Measurements from ENCODE around the gene COX8C. TPM values are rescaled to one million over a fixed set of nuclear protein-coding genes. Genes with fewer than 3 reads are reported as not detected.
A peak's percentile ranks its signal among the peaks of the same experiment; 100 is the strongest.
"Not testable (repeated sequence)": the region's sequence is repeated elsewhere in the genome, so short reads cannot be mapped to it uniquely, and the experiment has no call there.

COX8C gene
- polyA plus RNA-seq, 6 donors from 2014 or later, result not detected

- no peak for DNase-seq
- peak overlapping the region in 1 of 6 donors; percentile 17 for H3K27ac Mint-ChIP-seq
- no peak for ATAC-seq (ENCODE audit: low read depth in 2 of 2)
- H3K36me3 Mint-ChIP-seq, result no peaks in the 10 kb centered on the region
- no peaks in the 10 kb centered on the region for H3K27me3 Mint-ChIP-seq
- peaks cover 0 to 6% (median 2%) of the 10 kb centered on the region in 7 donors for H3K9me3 Mint-ChIP-seq
- peaks cover 0 to 12% (median 6%) of the 10 kb centered on the region in 3 donors for H3K4me1 Mint-ChIP-seq
- H3K4me3 Mint-ChIP-seq, result no peak overlapping the region
Measured at GRCh38 chr14:93348292-93348691, 1.3 kb downstream of the COX8C start.

- H3K4me3 Mint-ChIP-seq; DNase-seq; ATAC-seq (ENCODE audit: low read depth in 2 of 2); H3K36me3 Mint-ChIP-seq; H3K9me3 Mint-ChIP-seq; H3K27ac Mint-ChIP-seq; H3K4me1 Mint-ChIP-seq; H3K27me3 Mint-ChIP-seq: not testable (repeated sequence)
Measured at GRCh38 chr14:93354873-93355272, 7.9 kb downstream of the COX8C start.

- peak overlapping the region; percentile 11 to 91 (median 75) for H3K27ac Mint-ChIP-seq
- ATAC-seq (ENCODE audit: low read depth in 2 of 2) (peak in 1 of 2 donors; percentile 17), DNase-seq (no peak)
- peak overlapping the region in 5 of 8 donors; percentile 13 to 77 (median 36) for H3K4me3 Mint-ChIP-seq
- H3K27me3 Mint-ChIP-seq, result no peaks in the 10 kb centered on the region
- peaks cover 8 to 18% (median 12%) of the 10 kb centered on the region in 7 donors for H3K9me3 Mint-ChIP-seq
- H3K36me3 Mint-ChIP-seq, result peaks cover 10 to 19% of the 10 kb centered on the region in 2 donors
- peaks cover 24 to 42% (median 37%) of the 10 kb centered on the region in 3 donors for H3K4me1 Mint-ChIP-seq
Measured at GRCh38 chr14:93368996-93369712, 22.2 kb downstream of the COX8C start.

GRCh38 chr14:93369713-93370266 lies 22.8 kb downstream of the COX8C start:
- H3K36me3 Mint-ChIP-seq, result peaks cover 10 to 19% of the 10 kb centered on the region in 2 donors

GRCh38 chr14:93375673-93376156 lies 28.7 kb downstream of the COX8C start:
- ATAC-seq (ENCODE audit: low read depth in 2 of 2) (peak; percentile 99 to 100), DNase-seq (peak; percentile 67)
- Mint-ChIP-seq H3K36me3 (peaks cover 10 to 11% of the 10 kb centered on the region in 2 donors), H3K9me3 (peaks cover 7 to 33% (median 13%) of the 10 kb centered on the region in 7 donors), H3K4me3 (peak overlapping the region in 5 of 8 donors; percentile 7 to 37 (median 16)), H3K27me3 (no peaks in the 10 kb centered on the region), H3K4me1 (peaks cover 25 to 37% (median 31%) of the 10 kb centered on the region in 3 donors), H3K27ac (peak overlapping the region; percentile 86 to 96 (median 91))

More at GRCh38 chr14:93369713-93370266, 22.8 kb downstream of the COX8C start:
- Mint-ChIP-seq H3K9me3 (peaks cover 8 to 23% (median 12%) of the 10 kb centered on the region in 7 donors), H3K4me3 (peak overlapping the region in 7 of 8 donors; percentile 3 to 77 (median 35)), H3K4me1 (peaks cover 26 to 45% (median 40%) of the 10 kb centered on the region in 3 donors), H3K27ac (peak overlapping the region; percentile 11 to 91 (median 54)), H3K27me3 (no peaks in the 10 kb centered on the region)
- DNase-seq, result peak; percentile 47
- peak; percentile 97 for ATAC-seq (ENCODE audit: low read depth in 2 of 2)

- Mint-ChIP-seq H3K4me1 (peaks cover 15 to 20% (median 16%) of the 10 kb centered on the region in 3 donors), H3K27me3 (no peaks in the 10 kb centered on the region), H3K9me3 (peaks cover 4 to 21% (median 9%) of the 10 kb centered on the region in 7 donors), H3K27ac (peak overlapping the region in 2 of 6 donors; percentile 6 to 9), H3K36me3 (no peaks in the 10 kb centered on the region), H3K4me3 (no peak overlapping the region)
- ATAC-seq (ENCODE audit: low read depth in 2 of 2), result no peak
- no peak for DNase-seq
Measured at GRCh38 chr14:93379831-93380230, 32.8 kb downstream of the COX8C start.

GRCh38 chr14:93381644-93382043 lies 34.7 kb downstream of the COX8C start:
- Mint-ChIP-seq H3K9me3 (peaks cover 3 to 14% (median 7%) of the 10 kb centered on the region in 7 donors), H3K27me3 (peaks cover 0 to 7% (median 0%) of the 10 kb centered on the region in 3 donors), H3K27ac (no peak overlapping the region), H3K4me1 (peaks cover 0 to 5% (median 4%) of the 10 kb centered on the region in 3 donors), H3K4me3 (no peak overlapping the region), H3K36me3 (no peaks in the 10 kb centered on the region)
- ATAC-seq (ENCODE audit: low read depth in 2 of 2), result no peak
- DNase-seq, result no peak

- H3K27ac Mint-ChIP-seq; H3K4me1 Mint-ChIP-seq; H3K4me3 Mint-ChIP-seq; DNase-seq; ATAC-seq (ENCODE audit: low read depth in 2 of 2); H3K36me3 Mint-ChIP-seq: not testable (repeated sequence)
- Mint-ChIP-seq H3K9me3 (peaks cover 3 to 14% (median 7%) of the 10 kb centered on the region in 7 donors), H3K27me3 (peaks cover 0 to 26% (median 15%) of the 10 kb centered on the region in 3 donors)
Measured at GRCh38 chr14:93384256-93384655, 37.3 kb downstream of the COX8C start.

GRCh38 chr14:93395231-93395630 lies 48.2 kb downstream of the COX8C start:
- Mint-ChIP-seq H3K4me1 (peaks cover 0 to 8% (median 0%) of the 10 kb centered on the region in 3 donors), H3K36me3 (peaks cover 12 to 16% of the 10 kb centered on the region in 2 donors), H3K9me3 (peaks cover 12 to 41% (median 19%) of the 10 kb centered on the region in 7 donors), H3K27me3 (peaks cover 16 to 26% (median 22%) of the 10 kb centered on the region in 3 donors), H3K27ac (peak overlapping the region in 1 of 6 donors; percentile 96), H3K4me3 (no peak overlapping the region)
- ATAC-seq (ENCODE audit: low read depth in 2 of 2) (no peak), DNase-seq (no peak)

- no peak for ATAC-seq (ENCODE audit: low read depth in 2 of 2)
- Mint-ChIP-seq H3K4me3 (no peak overlapping the region), H3K9me3 (peaks cover 12 to 41% (median 22%) of the 10 kb centered on the region in 7 donors), H3K36me3 (peaks cover 16 to 18% of the 10 kb centered on the region in 2 donors), H3K27me3 (peaks cover 14 to 32% (median 27%) of the 10 kb centered on the region in 3 donors), H3K4me1 (peaks cover 0 to 8% (median 0%) of the 10 kb centered on the region in 3 donors), H3K27ac (no peak overlapping the region)
- DNase-seq, result no peak
Measured at GRCh38 chr14:93396456-93396855, 49.5 kb downstream of the COX8C start.

Other genes with a start within 250 kb of the COX8C start
- gene ITPK1, start 231.3 kb upstream of the COX8C start, polyA plus RNA-seq (ENCODE audit: low read depth in 6 of 6), result 10 to 100 TPM in 5 of 6 donors, 1 to 10 TPM in 1; 8.5 to 20.1 (median 16.2) TPM
- gene MOAP1, start 162.3 kb upstream of the COX8C start, polyA plus RNA-seq (ENCODE audit: low read depth in 6 of 6), result 100 to 1,000 TPM in 1 of 6 donors, 10 to 100 TPM in 5; 64.6 to 100 (median 82.0) TPM
- 10 to 100 TPM; 33.0 to 71.6 (median 58.6) TPM for gene LYSET, start 161.9 kb upstream of the COX8C start, polyA plus RNA-seq (ENCODE audit: low read depth in 6 of 6)
- 10 to 100 TPM; 15.8 to 23.5 (median 21.6) TPM for gene GON7, start 140.1 kb upstream of the COX8C start, polyA plus RNA-seq (ENCODE audit: low read depth in 6 of 6)
- gene UBR7, start 139.9 kb upstream of the COX8C start, polyA plus RNA-seq (ENCODE audit: low read depth in 6 of 6), result 10 to 100 TPM; 31.7 to 45.5 (median 38.6) TPM
- gene BTBD7, start 14.1 kb upstream of the COX8C start, polyA plus RNA-seq (ENCODE audit: low read depth in 6 of 6), result 10 to 100 TPM in 2 of 6 donors, 1 to 10 TPM in 4; 7.0 to 12.1 (median 9.6) TPM
- gene UNC79, start 83.8 kb downstream of the COX8C start, polyA plus RNA-seq (ENCODE audit: low read depth in 6 of 6), result under 1 TPM in 2 of 6 donors, not detected in 4; 0.03 TPM